Measurements from ENCODE around the gene HS1BP3. TPM values are rescaled to one million over a fixed set of nuclear protein-coding genes. Genes with fewer than 3 reads are reported as not detected.
A peak's percentile ranks its signal among the peaks of the same experiment; 100 is the strongest.

HS1BP3 gene
- total and polyA plus RNA-seq, 8 donors: 13.8 to 105 (median 23.3) TPM

DNA sequence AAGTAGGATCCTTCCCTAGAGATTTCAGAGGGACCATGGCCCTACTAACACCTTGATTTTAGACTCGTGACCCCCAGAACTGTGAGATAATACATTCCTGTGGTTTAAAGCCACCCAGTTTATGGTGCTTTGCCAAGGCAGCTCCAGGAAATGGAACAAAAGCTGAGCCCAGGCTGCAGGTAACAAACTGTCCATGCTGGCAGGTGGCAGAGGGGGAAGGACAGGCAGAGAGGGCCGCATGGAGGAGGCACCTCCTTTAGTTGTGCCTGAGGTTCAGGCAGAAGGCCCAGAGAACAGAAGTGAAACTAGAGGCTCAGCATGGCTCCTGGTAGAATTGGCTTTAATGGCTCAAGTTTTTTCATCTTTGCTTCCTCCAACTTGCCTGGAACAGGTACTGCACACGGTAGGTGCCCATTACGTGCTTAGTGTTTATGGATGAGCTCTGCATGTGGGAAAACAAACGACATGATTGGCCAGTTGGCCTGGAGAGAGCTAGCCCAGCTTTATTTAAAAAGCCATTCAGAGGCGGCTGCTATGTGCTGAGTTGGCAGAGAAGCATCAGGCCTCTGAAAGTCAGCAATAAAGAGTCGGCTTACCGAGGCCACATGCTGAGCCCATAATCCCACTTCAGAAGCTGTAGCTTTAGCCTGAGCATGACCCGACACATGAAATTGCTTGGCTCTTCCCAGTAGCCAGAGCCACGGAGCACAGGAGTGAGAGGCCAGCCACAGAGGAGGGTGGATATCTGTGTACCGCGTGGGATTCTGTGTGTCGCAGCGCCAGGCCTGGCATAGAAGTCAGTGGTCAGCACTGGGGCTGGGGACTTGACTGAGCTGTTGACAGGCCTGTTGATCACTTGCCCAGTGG is 36.5 kb downstream of the HS1BP3 start:
- DNase-seq: peak; percentile 56 to 69
- peaks cover 76 to 97% (median 88%) of the 10 kb centered on the region in 4 donors for H3K4me1 ChIP-seq
- TF ChIP-seq, protein P1, sequence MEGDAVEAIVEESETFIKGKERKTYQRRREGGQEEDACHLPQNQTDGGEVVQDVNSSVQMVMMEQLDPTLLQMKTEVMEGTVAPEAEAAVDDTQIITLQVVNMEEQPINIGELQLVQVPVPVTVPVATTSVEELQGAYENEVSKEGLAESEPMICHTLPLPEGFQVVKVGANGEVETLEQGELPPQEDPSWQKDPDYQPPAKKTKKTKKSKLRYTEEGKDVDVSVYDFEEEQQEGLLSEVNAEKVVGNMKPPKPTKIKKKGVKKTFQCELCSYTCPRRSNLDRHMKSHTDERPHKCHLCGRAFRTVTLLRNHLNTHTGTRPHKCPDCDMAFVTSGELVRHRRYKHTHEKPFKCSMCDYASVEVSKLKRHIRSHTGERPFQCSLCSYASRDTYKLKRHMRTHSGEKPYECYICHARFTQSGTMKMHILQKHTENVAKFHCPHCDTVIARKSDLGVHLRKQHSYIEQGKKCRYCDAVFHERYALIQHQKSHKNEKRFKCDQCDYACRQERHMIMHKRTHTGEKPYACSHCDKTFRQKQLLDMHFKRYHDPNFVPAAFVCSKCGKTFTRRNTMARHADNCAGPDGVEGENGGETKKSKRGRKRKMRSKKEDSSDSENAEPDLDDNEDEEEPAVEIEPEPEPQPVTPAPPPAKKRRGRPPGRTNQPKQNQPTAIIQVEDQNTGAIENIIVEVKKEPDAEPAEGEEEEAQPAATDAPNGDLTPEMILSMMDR (IDR thresholded peaks at IDR 0.05): no peak
- TF ChIP-seq EP300 (IDR thresholded peaks at IDR 0.05) (no peak), POLR2AphosphoS5 (IDR thresholded peaks at IDR 0.05) (peak in 2 of 3 donors; percentile 14 to 67), POLR2A (IDR thresholded peaks at IDR 0.05) (no peak)
- no peak overlapping the region for H3K4me3 ChIP-seq
- 36 to 56% (median 49%) methylated on average over 14 of the region's 14 CpGs for WGBS, 5 donors
- intact Hi-C loops (cut with DNase I; ENCODE audit: low total_unique reads): no loop called here
- H3K9me3 ChIP-seq: no peaks in the 10 kb centered on the region
- H3K36me3 ChIP-seq: peaks cover 0 to 3% (median 0%) of the 10 kb centered on the region in 4 donors
- no peaks in the 10 kb centered on the region for H3K27me3 ChIP-seq
- H3K27ac ChIP-seq: peak overlapping the region; percentile 14 to 97 (median 89)

DNA sequence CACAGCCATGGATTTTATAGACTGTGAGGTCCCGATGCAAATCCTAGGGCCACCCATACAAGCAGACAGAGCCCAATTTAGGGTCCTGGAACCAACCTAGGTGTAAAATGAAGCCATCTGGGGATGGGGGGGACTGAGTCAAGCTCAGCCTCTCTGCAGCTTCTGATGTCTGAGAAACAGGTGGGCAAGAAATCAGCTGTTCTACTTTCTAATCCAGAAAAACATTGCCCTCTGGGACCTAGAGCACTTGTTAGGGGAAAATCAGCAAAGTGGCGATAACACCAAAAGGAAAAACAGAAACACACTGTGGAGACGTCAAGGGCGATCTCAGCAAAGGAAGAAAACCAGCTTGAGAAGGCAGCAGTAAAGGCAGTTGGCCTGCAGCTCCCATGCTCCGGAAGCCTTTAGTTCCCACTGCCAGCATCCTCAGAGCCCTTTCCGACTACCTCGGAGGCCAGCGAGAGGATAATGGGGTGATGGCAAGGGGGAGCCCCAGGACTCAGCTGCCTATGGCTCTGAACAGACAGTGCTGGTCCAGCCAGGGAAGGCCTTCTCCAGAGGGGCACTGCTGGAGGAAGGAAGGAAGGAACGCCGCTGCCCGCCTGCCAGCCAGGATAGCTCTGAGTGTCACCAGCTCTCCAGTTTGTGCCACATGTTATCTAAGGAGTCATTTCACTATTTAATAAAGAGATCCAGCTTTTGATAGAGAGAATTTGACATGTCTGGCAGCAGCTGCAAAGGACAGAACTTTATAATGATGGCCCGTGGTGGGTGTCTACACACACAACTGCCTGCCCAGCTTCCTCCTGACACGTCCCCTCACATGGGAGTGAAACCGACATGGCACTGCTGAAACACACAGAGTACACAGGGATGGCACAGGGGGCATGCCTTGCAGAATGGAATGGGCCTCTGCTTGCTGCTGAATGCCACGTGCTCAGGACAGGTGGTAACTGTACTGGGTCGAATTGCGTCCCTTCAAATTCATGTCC is 37.7 kb downstream of the HS1BP3 start:
- Histone ChIP-seq H3K4me3 (no peak overlapping the region), H3K36me3 (no peaks in the 10 kb centered on the region), H3K27me3 (no peaks in the 10 kb centered on the region), H3K9me3 (no peaks in the 10 kb centered on the region), H3K4me1 (peaks cover 70 to 93% (median 84%) of the 10 kb centered on the region in 4 donors), H3K27ac (peak overlapping the region in 4 of 5 donors; percentile 87 to 97 (median 92))
- 74 to 84% (median 76%) methylated on average over 16 to 17 of the region's 17 CpGs for WGBS, 5 donors
- DNase-seq: no peak
- intact Hi-C loops (cut with DNase I; ENCODE audit: low total_unique reads): no loop called here
- TF ChIP-seq, protein P1 (IDR thresholded peaks at IDR 0.05): no peak
- TF ChIP-seq POLR2AphosphoS5 (IDR thresholded peaks at IDR 0.05) (no peak), POLR2A (IDR thresholded peaks at IDR 0.05) (no peak), EP300 (IDR thresholded peaks at IDR 0.05) (no peak)

DNA sequence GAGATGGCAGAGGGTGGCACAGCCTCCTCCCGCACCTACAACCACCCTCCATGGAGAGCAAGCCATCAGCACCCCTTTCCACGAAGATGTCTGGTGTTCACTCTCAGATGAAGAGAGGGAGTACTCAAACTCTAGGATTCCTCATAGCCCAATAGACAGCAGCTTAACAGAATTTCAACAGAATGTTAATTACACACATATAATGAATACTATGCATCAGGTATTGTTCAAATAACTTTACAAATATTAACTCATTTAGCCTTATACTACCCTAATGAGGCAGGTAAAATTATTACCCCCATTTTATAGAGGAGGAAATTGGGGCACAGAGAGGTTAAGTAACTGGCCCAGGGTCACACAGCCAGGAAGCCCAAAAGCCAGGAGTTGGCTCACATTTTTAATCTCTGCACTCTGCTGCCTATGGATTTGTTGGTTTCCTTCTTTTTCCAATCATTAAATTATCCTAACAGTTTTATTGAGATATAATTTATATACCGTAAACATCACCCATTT is 39.0 kb downstream of the HS1BP3 start:
- Histone ChIP-seq H3K4me3 (no peak overlapping the region), H3K4me1 (peaks cover 57 to 80% (median 72%) of the 10 kb centered on the region in 4 donors), H3K9me3 (no peaks in the 10 kb centered on the region), H3K27ac (peak overlapping the region; percentile 48 to 97 (median 84)), H3K36me3 (no peaks in the 10 kb centered on the region), H3K27me3 (no peaks in the 10 kb centered on the region)
- DNase-seq: no peak
- 81 to 100% (median 94%) methylated on average over 2 to 3 of the region's 3 CpGs for WGBS, 5 donors
- intact Hi-C loops (cut with DNase I; ENCODE audit: low total_unique reads): no loop called here
- TF ChIP-seq POLR2AphosphoS5 (IDR thresholded peaks at IDR 0.05): no peak
- no peak for TF ChIP-seq POLR2A (IDR thresholded peaks at IDR 0.05)
- TF ChIP-seq EP300 (IDR thresholded peaks at IDR 0.05): no peak
- TF ChIP-seq, protein P1 (IDR thresholded peaks at IDR 0.05): no peak
